ENCODE results near the gene SUCLG2.

The SUCLG2 gene

DNA sequence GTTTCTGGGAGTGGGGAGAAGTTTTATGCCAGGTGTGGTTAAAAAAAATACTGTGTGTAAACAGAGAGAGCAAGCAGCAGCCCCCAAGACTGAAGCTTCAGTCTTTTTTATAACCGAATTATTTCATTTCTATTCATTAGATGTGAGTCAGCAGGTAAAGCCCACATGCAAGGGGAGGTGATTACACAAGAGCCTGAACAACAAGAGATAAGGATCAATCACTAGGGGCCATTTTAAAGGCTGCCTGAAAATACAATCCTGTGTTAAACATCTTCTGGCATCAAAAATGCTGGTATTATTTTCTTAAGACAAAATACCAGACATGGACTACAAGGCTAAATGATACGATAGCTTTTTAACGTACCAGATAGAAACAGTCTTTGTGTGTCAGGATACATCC lies 217.3 kb downstream of the SUCLG2 start:
- no peak for DNase-seq

DNA sequence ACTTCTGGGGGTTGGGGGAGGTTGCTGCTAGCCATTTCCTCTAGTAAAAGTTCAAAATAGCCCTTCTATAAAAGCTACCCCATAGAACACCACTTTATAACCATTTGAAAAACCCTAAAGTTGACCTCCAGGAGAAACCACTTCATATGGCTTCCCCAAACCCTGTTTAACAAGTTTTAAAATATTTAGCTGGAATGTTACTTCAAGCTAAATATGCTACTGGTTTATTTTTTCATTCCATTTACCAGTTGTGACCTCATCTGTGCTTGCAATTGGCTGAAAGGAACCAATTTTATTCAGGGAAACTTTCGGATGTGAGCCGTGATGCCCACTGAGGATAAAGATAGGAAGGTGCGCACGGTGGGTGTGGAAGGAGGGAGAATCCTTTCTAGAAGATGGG lies 221.3 kb downstream of the SUCLG2 start:
- no peak for DNase-seq

DNA sequence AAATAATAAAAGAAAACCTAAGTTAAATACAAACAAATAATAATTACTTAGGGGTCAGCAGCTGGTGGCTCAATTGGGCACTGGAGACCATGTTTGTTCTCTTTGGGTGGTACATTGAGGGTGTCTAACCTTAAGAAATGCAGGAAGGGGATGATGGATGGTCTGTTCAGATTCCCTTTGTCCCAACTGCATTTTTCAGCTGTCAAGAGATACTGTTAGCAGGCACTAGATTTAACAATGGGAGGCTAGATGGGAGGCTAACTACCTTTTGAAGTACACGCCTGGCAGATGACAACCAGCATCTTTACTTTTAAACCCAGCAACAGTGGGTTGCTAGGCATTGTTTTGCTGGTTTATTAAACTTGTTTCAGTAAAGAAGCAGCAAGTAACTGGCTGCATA lies 222.5 kb downstream of the SUCLG2 start:
- no peak for DNase-seq

DNA sequence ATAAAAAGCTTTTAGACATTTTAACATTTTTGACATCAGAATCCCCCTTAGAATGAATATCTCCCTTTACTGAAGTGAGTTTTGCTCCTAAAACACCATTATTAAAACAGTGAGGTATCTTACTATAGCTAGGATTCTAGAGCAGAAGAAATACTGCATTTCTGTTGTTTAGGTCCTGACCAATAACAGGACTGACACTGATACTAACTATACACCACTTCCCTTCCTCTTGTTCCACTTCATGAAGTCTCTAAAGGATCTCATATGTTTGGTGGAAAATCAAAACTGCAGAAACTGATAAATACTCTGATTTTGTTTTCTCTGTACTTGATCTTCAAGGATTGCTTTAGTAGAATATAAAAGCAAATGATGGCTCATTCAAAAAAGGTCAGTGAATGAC lies 230.7 kb downstream of the SUCLG2 start:
- no peak for DNase-seq

DNA sequence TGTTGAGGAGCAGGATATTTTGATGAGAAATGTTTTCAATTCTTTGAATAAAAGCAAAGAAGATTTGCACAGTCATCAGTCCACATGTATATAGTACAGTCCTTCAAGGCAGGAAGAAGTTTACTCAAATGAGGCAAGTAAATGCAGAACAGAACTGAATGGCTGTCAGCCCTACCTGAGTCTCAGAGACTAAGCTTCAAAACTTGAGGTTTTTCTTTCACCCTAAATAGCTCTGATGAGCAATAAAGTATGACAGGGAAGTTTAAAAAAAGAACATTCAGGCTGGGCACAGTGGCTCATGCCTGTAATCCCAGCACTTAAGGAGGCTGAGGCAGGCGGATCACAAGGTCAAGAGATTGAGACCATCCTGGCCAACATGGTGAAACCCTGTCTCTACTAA lies 232.5 kb downstream of the SUCLG2 start:
- DNase-seq = no peak

DNA sequence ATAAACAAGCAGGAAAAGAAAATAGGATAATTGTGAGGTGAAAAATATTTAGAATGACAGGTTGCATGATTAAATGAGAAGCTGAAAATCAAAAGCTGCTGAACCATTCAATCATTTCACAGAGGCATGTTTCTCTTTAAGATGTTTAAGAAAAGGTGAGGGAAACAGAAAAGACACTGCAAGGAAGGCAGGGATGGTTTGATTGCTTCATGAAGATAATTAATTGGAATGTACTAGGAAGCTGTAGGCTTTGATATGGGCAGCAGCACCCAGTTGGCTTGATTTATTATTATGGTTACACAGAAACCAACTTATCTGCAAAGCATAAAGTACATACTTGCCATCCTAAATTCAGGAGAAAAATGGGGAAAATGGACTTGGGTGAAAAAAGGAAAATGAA lies 234.6 kb downstream of the SUCLG2 start:
- no peak for DNase-seq

DNA sequence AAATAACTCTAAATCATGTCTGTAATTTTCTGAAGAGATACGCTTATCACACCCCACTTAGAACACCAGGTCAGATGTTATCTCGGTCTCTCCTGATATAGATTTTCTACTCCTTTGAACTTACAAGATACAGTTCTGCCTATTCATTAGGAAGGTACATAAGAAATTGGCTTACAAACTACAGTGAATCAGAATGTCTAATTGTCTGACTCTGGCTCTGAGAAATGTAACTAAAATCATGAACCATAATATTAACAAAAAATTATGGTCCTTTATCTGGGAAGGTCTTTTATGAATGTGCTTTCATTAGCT lies 235.2 kb downstream of the SUCLG2 start:
- DNase-seq = no peak

DNA sequence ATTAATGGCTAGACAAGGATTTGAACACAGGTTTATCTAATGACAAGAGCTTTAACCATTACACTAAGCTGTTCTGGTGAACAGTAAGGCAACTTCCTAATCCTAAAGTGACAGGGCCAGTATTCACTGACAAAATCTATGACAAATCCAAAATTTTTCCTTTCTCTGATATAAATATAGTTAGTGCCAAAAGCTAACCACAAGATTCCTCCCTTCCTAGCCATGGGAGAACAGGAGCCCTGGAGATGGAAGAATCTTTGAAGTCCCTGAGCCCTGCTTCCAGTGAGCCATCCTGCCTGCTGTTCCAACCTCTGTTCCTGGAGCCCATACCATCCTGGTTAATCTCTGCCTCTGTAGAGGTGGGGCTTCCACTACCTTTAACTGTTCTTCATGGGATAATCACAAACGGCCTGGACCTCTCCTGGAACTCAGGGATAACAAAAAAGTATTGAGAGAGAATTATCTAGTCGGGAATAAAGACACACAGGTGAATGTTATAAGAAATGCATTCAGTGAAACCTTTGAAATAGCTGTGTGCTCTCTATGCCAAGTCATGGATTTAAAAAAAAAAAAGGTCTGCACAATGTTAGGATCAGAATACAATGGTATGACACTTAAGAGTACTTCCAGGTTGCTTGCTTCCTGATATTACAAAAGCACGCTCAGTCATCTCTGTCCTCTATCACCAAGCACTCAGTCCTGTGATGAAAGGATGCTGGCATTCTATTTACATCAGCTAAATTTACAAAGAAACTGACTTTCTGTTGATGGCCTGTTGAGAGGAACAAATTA lies 235.8 kb downstream of the SUCLG2 start:
- no peak for DNase-seq

DNA sequence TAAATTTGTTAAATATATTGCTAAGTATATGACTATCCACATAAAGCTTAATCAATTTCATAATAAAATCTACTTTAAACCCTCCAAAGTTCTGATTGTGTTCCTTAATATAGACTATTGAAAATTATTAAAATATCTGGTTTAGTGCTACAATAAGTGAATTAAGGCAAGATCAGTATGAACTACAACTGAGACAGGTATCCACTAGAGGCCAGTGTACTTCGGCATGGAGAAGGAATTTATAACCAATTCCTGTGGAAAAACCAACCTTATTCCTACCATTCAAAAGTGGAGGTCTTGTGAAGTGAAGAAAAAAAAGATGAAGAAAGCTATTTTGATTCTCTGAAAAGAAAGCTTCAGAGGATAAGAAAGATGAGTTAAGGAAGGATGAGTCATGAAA lies 237.7 kb downstream of the SUCLG2 start:
- DNase-seq = no peak

DNA sequence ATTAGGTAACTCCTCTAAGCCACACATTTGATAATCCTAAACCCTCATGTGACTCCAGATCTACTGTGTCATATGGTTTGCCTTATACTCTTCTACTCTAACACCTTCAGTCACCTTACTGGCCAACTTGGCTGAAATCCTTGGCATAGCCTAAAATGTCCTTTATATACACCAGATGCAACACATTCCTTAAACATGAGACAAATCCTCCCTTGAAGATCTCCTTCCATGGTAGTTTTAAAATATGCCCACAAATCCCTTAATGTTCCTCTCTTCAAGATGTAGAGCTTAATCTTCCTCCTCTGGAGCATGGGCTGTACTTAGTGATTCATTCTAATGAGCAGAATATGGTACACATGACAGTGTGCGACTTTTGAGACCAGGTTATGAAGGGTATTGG lies 238.9 kb downstream of the SUCLG2 start:
- no peak for DNase-seq

DNA sequence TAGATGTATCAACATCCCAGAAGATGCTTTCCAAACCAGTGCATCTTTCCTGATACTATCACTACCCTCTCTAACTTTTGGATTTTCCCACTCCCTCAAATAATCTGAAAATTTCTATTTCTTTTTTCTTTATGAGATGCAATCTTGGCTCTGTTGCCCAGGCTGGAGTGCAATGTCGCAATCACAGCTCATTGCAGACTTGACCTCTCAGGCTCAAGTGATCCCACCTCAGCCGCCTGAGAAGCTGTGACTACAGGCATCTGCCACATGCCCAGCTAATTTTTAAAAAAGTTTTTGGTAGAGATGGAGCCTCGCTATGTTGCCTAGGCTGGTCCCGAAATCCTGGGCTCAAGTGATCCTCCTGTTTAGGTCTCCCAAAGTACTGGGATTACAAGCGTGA lies 239.7 kb downstream of the SUCLG2 start:
- no peak for DNase-seq

DNA sequence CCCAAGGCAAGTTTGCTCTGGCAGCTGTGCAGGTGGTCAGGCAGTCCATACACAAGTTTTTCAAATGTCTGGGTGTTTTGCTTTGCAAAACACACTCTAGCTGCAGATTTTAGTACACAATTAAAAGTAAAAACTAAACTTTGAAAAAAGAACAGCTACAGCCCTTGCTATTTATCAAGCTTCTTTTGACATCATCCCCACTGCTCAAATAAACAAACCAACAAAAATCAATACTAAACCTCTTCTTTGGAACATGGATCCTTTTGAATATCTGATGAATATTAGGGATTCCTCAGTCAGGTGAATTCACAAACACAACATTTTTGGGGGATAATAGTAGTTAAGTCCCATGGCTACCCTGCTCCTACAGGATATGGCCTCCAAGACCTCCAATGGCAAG lies 249.2 kb downstream of the SUCLG2 start:
- DNase-seq = no peak

DNA sequence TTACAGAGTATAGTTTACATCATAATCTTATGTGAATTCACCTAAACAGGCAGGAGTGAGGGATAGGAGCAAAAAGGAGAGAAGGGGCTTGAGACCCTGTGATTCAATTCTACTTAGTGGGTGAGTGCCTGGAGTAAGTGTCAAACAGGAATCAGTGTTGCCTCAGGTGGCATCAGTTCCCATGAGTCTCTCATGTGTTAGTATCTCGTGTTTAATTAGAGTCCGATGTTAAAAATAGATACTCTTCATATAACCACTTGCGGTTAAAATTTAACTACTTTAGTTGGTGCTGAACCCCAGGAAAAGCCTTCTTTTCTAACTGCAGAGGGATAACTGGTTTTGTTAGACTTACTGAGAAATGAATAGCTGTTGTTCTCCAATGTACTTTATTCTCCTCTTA lies 251.5 kb downstream of the SUCLG2 start:
- DNase-seq = no peak

DNA sequence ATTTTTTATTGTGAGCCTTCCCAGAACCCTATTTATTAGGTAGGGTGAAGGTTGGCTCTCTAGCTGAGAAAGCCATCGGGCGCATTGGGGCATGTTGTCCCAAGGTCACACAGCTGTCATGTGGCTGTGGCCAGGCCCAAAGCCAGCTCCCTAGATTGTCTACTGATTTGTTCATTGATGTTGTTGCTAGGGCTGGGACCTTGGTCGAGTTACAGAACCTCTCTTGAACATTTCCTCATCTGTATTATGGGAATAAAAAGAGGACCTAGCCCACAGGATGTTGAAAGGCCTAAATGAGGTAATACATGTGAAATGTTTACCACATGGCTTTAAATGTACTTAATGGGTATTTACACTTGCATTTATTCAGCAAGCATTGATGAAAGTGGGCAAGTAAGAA lies 252.5 kb downstream of the SUCLG2 start:
- no peak for DNase-seq

DNA sequence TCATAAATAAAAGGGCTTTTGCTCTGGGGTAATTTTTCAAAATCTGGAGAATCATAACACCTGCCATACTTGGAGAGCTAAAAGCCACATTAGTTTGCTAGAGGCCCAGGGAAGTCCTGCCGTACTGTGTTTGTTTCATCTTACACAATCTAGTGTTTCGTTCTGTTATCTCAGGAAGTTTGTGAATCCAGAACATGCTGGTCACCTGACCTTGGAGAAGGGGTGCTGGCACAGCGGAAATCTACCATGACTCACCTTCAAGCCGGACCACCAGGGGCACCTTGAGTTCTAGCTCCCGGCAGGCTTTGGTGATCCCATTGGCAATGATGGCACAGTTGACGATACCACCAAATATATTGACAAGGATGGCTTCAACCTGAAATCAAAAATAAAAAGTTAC lies 253.9 kb downstream of the SUCLG2 start:
- no peak for DNase-seq

DNA sequence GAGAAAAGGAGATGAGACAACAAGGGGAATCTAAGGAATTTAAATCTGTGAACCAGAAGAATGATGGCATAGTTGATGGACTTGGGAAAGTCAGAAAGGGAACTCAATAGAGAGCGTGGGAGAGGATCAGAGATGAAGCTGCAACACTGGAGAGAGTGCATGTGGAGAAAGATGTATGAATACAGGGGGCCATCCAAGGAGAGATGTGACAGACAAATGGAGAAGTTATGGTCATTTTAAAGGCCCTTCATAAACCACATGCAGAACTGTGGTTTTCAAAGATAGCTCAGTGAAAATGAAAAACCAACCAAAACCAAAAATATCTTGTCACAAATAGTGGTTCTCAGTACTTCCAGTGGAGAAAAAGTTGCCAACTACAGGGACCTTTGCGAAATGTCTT lies 265.2 kb downstream of the SUCLG2 start:
- no peak for DNase-seq

DNA sequence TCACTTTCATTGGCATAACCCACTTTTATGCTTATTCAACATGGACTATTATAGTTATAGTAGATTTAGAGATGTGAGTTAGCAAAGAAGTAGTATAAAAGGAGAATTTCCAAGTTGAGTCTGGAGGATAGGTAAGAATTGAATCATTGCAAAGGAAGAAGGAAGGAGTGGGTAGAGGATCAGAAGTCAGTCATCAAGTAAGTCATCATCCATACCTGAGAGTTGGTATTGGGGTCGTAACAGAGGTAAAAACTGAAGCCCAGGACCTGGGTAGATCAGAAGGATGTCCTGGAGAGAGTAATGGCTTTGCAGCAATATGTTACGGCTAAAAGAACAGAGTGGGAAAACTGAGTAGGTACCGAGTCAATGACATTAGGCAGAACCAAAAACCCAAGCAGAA lies 265.7 kb downstream of the SUCLG2 start:
- no peak for DNase-seq

DNA sequence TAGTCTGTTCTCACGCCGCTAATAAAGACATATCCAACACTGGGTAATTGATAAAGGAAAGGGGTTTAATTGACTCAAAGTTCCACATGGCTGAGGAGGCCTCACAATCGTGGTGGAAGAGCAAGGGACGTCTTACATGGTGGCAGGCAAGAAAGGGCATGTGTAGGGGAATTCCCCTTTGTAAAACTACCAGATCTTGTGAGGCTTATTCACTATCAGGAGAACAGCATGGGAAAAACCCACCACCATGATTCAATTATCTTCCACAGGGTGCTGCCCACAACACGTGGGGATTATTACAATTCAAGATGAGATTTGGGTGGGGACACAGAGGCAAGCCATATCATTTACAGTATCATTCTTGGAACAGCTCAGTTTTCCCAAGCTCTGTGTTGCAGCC lies 268.0 kb downstream of the SUCLG2 start:
- no peak for DNase-seq

DNA sequence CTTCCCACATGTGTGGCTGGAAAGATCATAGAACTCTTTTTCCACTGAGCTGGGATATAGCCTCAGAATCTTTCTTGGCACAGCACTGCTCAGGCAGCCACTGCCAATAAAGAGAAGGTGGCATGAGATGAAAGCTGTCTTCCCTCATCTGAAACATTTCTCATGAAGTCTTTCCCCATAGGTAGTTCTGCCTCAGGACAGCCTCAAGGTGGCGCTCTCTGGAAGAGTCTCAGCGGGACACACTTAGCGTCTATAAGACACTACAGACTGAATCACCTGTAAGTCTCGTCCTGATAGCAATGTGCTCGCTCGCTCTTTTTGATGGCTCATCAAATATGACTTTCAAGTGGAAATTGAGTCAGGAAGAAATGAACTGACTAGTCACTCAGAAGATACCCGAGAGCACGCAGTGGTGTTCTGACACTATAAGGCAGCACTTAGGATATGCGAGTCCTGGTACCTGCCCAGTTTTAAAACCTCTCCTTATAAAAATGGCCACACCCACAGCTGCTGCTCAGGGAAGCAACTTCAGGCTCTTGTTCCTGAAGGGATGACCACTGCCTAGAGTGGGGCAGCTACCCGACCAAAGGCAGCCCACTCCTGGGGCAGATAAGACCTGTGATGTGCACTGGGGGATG lies 269.5 kb downstream of the SUCLG2 start:
- DNase-seq = no peak

DNA sequence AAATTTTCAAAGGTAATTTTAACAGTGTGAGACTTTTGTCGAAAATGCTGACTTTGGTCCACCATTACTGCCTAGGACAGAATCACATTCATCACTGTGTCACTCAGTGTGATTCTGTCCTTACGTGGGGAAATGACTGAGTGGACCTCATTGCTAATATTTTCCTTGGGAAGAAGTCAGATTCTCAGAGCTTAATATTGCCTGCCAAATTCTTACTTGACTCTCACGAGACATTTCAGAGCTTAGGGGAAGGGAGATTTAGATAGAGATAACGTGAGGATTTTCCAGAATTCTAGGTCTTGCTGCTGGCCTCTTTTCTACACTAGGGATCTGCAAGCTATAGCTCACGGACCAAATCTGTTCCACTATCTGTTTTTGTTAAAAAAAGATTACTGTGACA lies 270.4 kb downstream of the SUCLG2 start:
- no peak for DNase-seq

DNA sequence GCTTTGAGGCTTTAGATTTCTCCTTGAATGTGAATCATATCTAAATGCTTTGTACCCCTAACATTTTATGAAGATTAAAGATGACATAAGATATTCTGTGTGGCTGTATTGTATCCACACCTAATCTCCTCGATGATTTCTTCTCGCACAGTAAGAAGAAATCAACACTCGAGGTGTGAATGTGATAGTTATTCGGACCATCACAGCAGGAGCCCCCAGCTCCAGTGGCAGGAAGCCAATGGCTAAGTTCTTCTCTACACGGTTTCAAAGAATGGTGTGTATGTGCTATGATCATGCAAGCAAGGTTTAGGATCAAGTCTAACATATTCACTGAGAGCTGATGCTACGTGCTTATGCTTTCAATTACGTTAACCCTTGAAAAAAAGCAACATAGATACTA lies 271.0 kb downstream of the SUCLG2 start:
- no peak for DNase-seq

DNA sequence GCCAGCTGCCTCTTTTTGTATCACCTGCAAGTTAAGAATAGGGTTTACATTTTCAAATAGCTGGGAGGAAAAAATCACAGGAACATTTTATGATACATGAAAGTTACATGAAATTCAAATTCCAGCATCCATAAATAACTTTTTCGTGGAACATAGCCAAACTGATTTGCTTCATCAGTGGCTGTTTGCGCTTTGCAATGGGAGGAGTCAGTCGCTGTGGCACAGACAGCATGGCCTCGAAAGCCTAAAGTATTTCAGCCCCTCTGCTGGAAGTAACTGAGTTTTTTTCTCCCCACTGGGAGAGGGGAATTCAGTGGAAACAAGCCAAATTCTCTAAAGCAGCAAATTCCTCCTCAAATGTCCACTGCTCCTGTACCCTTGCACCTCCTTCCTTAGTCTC lies 271.9 kb downstream of the SUCLG2 start:
- DNase-seq = no peak

DNA sequence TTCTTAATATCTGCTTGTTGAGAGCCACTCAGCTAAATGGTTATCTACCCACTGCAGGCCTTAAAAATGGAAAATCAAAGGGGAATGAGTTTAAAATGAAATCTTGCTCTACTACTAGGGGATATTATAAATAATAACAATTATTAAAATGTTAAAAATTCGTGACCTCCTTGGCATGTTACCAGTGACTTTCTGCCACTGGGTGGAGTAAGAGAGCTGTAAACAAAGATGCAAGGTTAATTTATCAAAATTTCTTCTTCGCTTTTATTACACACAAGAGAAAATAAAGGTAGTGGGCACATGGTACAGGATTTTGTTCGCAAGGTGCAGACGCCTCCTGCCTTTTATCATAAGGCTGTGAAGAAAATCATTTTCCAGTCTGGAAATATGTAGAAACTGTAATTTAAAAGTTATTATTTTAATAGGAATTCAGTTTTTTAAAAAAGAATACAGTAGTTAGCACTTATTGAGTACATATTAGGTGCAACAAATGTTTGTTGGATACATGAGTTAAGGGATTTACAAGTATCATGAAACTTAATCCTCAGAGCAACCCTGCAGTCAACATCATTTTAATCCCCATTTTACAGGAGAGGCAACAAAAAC lies 272.6 kb downstream of the SUCLG2 start:
- no peak for DNase-seq

DNA sequence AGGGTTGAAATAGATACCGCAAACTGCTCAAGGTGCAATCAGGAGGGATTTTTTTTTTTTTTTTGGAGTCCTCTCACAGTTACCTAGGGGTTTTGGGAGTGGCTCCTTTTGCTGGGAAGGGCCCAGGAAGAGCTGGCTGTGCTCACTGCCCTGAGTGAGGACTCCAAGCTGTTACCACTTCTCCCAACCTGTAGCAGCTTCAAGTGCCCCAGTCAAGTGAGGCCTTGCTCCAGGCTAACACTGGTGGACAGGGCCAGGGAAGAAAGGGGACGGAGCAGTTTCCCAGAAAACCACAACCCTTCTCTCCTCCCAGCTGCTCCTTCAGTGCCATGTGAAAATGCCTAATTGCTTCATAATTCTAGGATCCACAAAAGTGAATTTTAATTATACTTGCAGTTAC lies 274.3 kb downstream of the SUCLG2 start:
- no peak for DNase-seq

DNA sequence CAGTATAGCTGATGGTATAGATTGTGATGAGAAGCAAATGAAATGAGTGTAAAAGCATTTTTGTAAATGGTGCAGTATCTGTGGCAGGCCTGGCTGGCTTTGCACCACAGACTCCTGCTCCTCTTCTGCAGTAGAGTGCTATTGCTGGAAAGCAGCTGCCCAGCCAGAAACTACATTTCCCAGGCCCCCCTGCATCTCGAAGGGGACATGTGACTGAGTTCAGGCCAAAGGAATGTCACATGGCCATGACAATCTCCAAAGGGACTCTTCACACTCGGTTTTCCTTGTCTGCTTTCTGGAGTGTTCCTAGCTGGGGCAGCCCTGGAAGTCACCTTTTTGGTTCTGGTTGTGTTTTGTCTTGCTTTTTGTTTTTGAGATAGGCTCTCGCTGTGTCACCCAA lies 277.1 kb downstream of the SUCLG2 start:
- no peak for DNase-seq
